Measurements from ENCODE around the gene MAN2C1.

GRCh38 chr15:75309711-75310110 is 58.7 kb downstream of the MAN2C1 start:
- no peak for TF ChIP-seq EZH2 (IDR thresholded peaks at IDR 0.05)
- no peak for TF ChIP-seq POLR2AphosphoS5 (IDR thresholded peaks at IDR 0.05; ENCODE audit: borderline replicate concordance, low read depth, low read length)
